Liver (tissue), 9 donors: ENCODE data around the gene DAPK2. TPM values are rescaled to one million over a fixed set of nuclear protein-coding genes. Genes with fewer than 3 reads are reported as not detected.
"Not testable (repeated sequence)": the region's sequence is repeated elsewhere in the genome, so short reads cannot be mapped to it uniquely, and the experiment has no call there.

Experiments
- DNase-seq: peaks from one replicate; pipeline ENCODE4 v3.0.0-alpha.2; 2017; ENCODE audit warnings: low spot score
- H3K27ac ChIP-seq, 2 donors: one replicate each; pipeline ENCODE4 v1.7.0; 2013; ENCODE audit warnings: inconsistent platforms in 2 of 2, low read length in 2 of 2, control low read depth in 1 of 2, low read depth in 1 of 2, mild to moderate bottlenecking in 1 of 2
- H3K27me3 ChIP-seq, 4 donors: one replicate each; pipeline versions ENCODE4 v1.6.1 to v1.7.0; 2013; ENCODE audit warnings: low read length in 3 of 4, inconsistent platforms in 1 of 4, mild to moderate bottlenecking in 1 of 4, moderate library complexity in 1 of 4; ENCODE audit not compliant: control insufficient read depth in 4 of 4, insufficient read depth in 4 of 4
- H3K36me3 ChIP-seq, 4 donors: one replicate each; pipeline versions ENCODE4 v1.6.1 to v1.7.0; 2013; ENCODE audit warnings: low read length in 3 of 4, mild to moderate bottlenecking in 3 of 4, low read depth in 1 of 4, moderate library complexity in 1 of 4; ENCODE audit not compliant: control insufficient read depth in 4 of 4, insufficient read depth in 3 of 4
- H3K4me1 ChIP-seq, 4 donors: one replicate each; pipeline versions ENCODE4 v1.6.1 to v1.7.0; 2013; ENCODE audit warnings: low read length in 3 of 4, mild to moderate bottlenecking in 3 of 4, moderate library complexity in 1 of 4; ENCODE audit not compliant: control insufficient read depth in 4 of 4, insufficient read depth in 4 of 4
- H3K4me3 ChIP-seq, 3 donors: one replicate each; pipeline versions ENCODE4 v1.6.1 to v1.7.0; 2013; ENCODE audit warnings: low read length in 3 of 3, control low read depth in 1 of 3, low read depth in 1 of 3, mild to moderate bottlenecking in 1 of 3
- H3K9ac ChIP-seq, 2 donors: one replicate each; pipeline ENCODE4 v1.7.0; 2013; ENCODE audit warnings: low read length in 2 of 2, mild to moderate bottlenecking in 2 of 2, moderate library complexity in 2 of 2, control low read depth in 1 of 2, low read depth in 1 of 2
- H3K9me3 ChIP-seq, 4 donors: one replicate each; pipeline versions ENCODE4 v1.6.1 to v1.7.0; 2013; ENCODE audit warnings: low read length in 3 of 4; ENCODE audit not compliant: control insufficient read depth in 4 of 4
- FOXA1 ChIP-seq: IDR thresholded peaks from 2 replicates; pipeline ENCODE4 v1.6.1; 2016; ENCODE audit warnings: antibody characterized with exemption
- GABPA ChIP-seq, 2 donors: IDR thresholded peaks in 1 of 2; conservative IDR thresholded peaks in 1 of 2; 2 replicates each; pipeline ENCODE4 v1.6.1; 2016; ENCODE audit warnings: antibody characterized with exemption in 2 of 2, mild to moderate bottlenecking in 1 of 2, moderate library complexity in 1 of 2
- HNF4A ChIP-seq, 2 donors: conservative IDR thresholded peaks; 2 replicates each; pipeline ENCODE4 v1.6.1; 2016; ENCODE audit warnings: antibody characterized with exemption in 2 of 2, mild to moderate bottlenecking in 2 of 2
- HNF4G ChIP-seq: IDR thresholded peaks from 2 replicates; pipeline ENCODE4 v1.6.1; 2016; ENCODE audit warnings: antibody characterized with exemption
- JUND ChIP-seq, 2 donors: IDR thresholded peaks; 2 replicates each; pipeline ENCODE4 v1.6.1; 2016; ENCODE audit warnings: antibody characterized with exemption in 2 of 2
- SP1 ChIP-seq: IDR thresholded peaks from 2 replicates; pipeline ENCODE4 v1.6.1; 2018; ENCODE audit warnings: antibody characterized with exemption, mild to moderate bottlenecking
- WGBS: extraction: QIAGEN DNeasy Blood & Tissue Kit; methylation state at CpG from one replicate; pipeline ENCODE4 v1.1.7; 2013; 5-methylcytosine and 5-hydroxymethylcytosine counted together
- polyA plus RNA-seq, 2 donors: library from polyadenylated mRNA; stranded (reverse) in 1 of 2; unstranded in 1 of 2; fragments of 200-250 nt in 1 of 2; fragments of >200 nt in 1 of 2; fragmentation: Nextera tagmentation in 1 of 2; extraction: Ambion mirVana in 1 of 2; gene quantifications; one replicate each; pipeline versions ENCODE4 v1.2.1 to v1.2.3, GENCODE V29; 2013 to 2015
- total RNA-seq, 2 donors: library from RNA; depleted of rRNA; stranded (reverse); fragments of >200 nt; gene quantifications; one replicate each; pipeline ENCODE4 v1.2.3, GENCODE V29; 2014
- TF ChIP-seq, protein P1 (sequence below): fragments of 150-350 bp; IDR thresholded peaks from 2 replicates; pipeline ENCODE4 v1.5.1; 2017; ENCODE audit warnings: improper control_type of control experiment, low read depth, low read length; ENCODE audit not compliant: missing input control
- TF ChIP-seq, protein P2 (sequence below): IDR thresholded peaks from 2 replicates; pipeline ENCODE4 v1.6.1; 2016; ENCODE audit warnings: antibody characterized with exemption
- TF ChIP-seq, protein P3 (sequence below): IDR thresholded peaks from 2 replicates; pipeline ENCODE4 v1.6.1; 2016; ENCODE audit warnings: antibody characterized with exemption
- TF ChIP-seq, protein P4 (sequence below): IDR thresholded peaks from 2 replicates; pipeline ENCODE4 v1.6.1; 2016; ENCODE audit warnings: antibody characterized with exemption
- donor health status: healthy.
- donor health status: healthy.
- donor health status: healthy.
- donor health status: healthy.
- donor health status: healthy.

The DAPK2 gene
- total and polyA plus RNA-seq, 4 donors = 1.0 to 3.6 (median 1.1) TPM

DNA sequence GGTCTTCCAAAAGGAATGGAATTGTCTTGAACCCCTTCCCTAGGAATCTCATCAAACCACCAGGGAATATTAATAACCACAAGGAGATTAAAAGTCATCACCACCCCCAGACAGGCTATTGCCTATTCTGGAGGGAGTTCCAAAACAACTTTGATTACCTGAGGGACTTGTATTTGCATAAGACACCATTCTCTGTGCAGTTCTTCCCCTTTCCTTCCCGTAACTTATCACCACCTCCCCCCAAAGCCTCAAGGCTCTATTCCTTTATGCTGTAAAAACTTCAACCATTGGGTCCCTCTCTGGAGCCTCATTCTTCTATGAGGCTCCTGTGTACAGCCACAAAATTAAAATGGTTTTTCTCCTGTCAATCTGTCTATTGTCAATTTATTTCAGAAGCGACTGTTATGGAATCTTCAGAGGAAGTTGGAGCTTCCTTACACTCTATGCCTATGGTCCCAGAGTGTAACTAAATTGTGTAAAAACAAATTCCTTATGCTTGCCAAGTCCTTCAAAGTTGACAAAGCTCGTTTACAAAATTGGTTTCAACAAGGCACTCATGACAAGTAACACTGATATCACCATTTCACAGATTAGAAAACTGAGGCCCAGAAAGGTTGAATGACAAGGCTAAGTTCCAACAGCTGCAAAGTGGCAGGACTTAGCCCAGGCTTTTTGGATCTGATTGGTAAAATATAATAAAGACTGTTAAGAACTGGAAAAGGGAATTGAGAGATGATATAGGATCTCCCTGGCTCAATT, 144.2 kb downstream of the DAPK2 start:
- 64% methylated on average over 3 of the region's 3 CpGs for whole genome bisulfite sequencing
- no peaks in the 10 kb centered on the region for H3K36me3 ChIP-seq
- H3K9me3 ChIP-seq = no peaks in the 10 kb centered on the region
- no peak overlapping the region for H3K9ac ChIP-seq
- no peak overlapping the region for H3K27ac ChIP-seq
- H3K4me3 ChIP-seq = no peak overlapping the region
- H3K4me1 ChIP-seq = peaks cover 4 to 22% (median 14%) of the 10 kb centered on the region in 4 donors
- DNase-seq = no peak
- TF ChIP-seq FOXA1 = no peak
- TF ChIP-seq HNF4G = no peak
- TF ChIP-seq, protein P1, sequence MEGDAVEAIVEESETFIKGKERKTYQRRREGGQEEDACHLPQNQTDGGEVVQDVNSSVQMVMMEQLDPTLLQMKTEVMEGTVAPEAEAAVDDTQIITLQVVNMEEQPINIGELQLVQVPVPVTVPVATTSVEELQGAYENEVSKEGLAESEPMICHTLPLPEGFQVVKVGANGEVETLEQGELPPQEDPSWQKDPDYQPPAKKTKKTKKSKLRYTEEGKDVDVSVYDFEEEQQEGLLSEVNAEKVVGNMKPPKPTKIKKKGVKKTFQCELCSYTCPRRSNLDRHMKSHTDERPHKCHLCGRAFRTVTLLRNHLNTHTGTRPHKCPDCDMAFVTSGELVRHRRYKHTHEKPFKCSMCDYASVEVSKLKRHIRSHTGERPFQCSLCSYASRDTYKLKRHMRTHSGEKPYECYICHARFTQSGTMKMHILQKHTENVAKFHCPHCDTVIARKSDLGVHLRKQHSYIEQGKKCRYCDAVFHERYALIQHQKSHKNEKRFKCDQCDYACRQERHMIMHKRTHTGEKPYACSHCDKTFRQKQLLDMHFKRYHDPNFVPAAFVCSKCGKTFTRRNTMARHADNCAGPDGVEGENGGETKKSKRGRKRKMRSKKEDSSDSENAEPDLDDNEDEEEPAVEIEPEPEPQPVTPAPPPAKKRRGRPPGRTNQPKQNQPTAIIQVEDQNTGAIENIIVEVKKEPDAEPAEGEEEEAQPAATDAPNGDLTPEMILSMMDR = no peak
- no peak for TF ChIP-seq GABPA (IDR thresholded peaks at IDR 0.05 in 1 of 2, conservative IDR thresholded peaks at IDR 0.05 in 1 of 2)
- TF ChIP-seq, protein P2, sequence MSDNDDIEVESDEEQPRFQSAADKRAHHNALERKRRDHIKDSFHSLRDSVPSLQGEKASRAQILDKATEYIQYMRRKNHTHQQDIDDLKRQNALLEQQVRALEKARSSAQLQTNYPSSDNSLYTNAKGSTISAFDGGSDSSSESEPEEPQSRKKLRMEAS = no peak
- no peaks in the 10 kb centered on the region for H3K27me3 ChIP-seq

DNA sequence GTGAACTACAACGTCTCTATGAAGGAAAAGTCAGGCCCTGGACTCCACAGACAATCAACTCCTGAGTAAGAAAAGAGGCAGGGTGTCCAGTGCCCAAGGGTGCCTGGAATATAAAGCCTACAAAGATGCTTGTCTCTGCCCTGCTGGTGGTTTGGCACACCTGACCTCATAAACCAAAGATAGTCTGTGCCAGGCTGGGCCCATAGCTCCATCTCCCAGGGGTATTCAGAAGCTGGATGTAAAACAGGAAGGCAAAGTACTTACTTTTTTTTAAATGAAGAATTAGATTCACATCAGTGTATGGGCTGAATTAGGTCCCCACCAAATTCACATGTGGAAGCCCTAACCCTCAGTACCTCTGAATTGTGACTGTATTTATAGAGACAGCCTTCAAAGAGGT, 146.0 kb downstream of the DAPK2 start:
- Histone ChIP-seq H3K27ac (no peak overlapping the region), H3K36me3 (no peaks in the 10 kb centered on the region), H3K4me3 (no peak overlapping the region), H3K9ac (no peak overlapping the region), H3K9me3 (no peaks in the 10 kb centered on the region), H3K27me3 (no peaks in the 10 kb centered on the region), H3K4me1 (peaks cover 8 to 32% (median 20%) of the 10 kb centered on the region in 4 donors)
- 96% methylated on average over 1 of the region's 1 CpG for WGBS
- TF ChIP-seq GABPA (IDR thresholded peaks at IDR 0.05 in 1 of 2, conservative IDR thresholded peaks at IDR 0.05 in 1 of 2) (no peak), HNF4A (conservative IDR thresholded peaks at IDR 0.05) (no peak), SP1 (no peak), FOXA1 (no peak), JUND (IDR thresholded peaks at IDR 0.05) (no peak)
- TF ChIP-seq, protein P1 = no peak
- TF ChIP-seq, protein P3, sequence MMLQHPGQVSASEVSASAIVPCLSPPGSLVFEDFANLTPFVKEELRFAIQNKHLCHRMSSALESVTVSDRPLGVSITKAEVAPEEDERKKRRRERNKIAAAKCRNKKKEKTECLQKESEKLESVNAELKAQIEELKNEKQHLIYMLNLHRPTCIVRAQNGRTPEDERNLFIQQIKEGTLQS = no peak
- TF ChIP-seq, protein P4, sequence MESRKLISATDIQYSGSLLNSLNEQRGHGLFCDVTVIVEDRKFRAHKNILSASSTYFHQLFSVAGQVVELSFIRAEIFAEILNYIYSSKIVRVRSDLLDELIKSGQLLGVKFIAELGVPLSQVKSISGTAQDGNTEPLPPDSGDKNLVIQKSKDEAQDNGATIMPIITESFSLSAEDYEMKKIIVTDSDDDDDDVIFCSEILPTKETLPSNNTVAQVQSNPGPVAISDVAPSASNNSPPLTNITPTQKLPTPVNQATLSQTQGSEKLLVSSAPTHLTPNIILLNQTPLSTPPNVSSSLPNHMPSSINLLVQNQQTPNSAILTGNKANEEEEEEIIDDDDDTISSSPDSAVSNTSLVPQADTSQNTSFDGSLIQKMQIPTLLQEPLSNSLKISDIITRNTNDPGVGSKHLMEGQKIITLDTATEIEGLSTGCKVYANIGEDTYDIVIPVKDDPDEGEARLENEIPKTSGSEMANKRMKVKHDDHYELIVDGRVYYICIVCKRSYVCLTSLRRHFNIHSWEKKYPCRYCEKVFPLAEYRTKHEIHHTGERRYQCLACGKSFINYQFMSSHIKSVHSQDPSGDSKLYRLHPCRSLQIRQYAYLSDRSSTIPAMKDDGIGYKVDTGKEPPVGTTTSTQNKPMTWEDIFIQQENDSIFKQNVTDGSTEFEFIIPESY = no peak
- DNase-seq = no peak

DNA sequence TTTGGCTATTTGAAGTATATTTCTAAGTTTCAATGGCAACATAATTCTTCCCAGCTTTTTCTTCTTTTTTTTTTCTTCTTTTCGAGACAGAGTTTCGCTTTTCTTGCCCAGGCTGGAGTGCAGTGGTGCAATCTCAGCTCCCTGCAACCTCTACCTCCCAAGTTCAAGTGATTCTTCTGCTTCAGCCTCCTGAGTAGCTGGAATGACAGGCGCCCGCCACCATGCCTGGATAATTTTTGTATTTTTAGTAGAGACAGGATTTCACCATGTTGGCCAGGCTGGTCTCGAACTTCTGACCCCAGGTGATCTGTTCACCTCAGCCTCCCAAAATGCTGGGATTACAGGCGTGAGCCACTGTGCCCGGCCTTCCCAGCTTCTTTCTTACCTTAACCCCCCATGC, 146.7 kb downstream of the DAPK2 start:
- DNase-seq, H3K4me3 ChIP-seq, H3K36me3 ChIP-seq, H3K27ac ChIP-seq, H3K27me3 ChIP-seq, H3K9ac ChIP-seq, H3K9me3 ChIP-seq: not testable (repeated sequence)
- H3K4me1 ChIP-seq = peaks cover 8 to 32% (median 20%) of the 10 kb centered on the region in 4 donors
- 84% methylated on average over 7 of the region's 7 CpGs for WGBS
